HG03045 (cell line): ENCODE measurements around the gene TUFM.
"Not testable (repeated sequence)": the region's sequence is repeated elsewhere in the genome, so short reads cannot be mapped to it uniquely, and the experiment has no call there.

Experiments used
- ATAC-seq: cut with Tn5 transposase; IDR thresholded peaks from one replicate; pipeline ENCODE4 v1.9.1; 2021; ENCODE audit warnings: mild to moderate bottlenecking, moderate library complexity; ENCODE audit not compliant: unreplicated experiment

TUFM gene

GRCh38 chr16:28875134-28876018 is 29.2 kb upstream of the TUFM start:
- no peak for ATAC-seq

- no peak for ATAC-seq
Observed at GRCh38 chr16:28874406-28874805, 28.3 kb upstream of the TUFM start.

GRCh38 chr16:28873543-28874201 is 27.5 kb upstream of the TUFM start:
- ATAC-seq, result no peak

GRCh38 chr16:28872952-28873351 is 26.8 kb upstream of the TUFM start:
- ATAC-seq, result no peak

- ATAC-seq, result no peak
Observed at GRCh38 chr16:28869201-28869600, 23.1 kb upstream of the TUFM start.

GRCh38 chr16:28867646-28868045 is 21.5 kb upstream of the TUFM start:
- not testable (repeated sequence) for ATAC-seq

GRCh38 chr16:28867241-28867640 is 21.1 kb upstream of the TUFM start:
- ATAC-seq, result no peak

- no peak for ATAC-seq
Observed at GRCh38 chr16:28866454-28866804, 20.3 kb upstream of the TUFM start.

GRCh38 chr16:28865722-28866453 is 19.7 kb upstream of the TUFM start:
- no peak for ATAC-seq

- no peak for ATAC-seq
Observed at GRCh38 chr16:28865001-28865688, 19.0 kb upstream of the TUFM start.

GRCh38 chr16:28863929-28864793 is 18.0 kb upstream of the TUFM start:
- no peak for ATAC-seq

- no peak for ATAC-seq
Observed at GRCh38 chr16:28859326-28859725, 13.2 kb upstream of the TUFM start.

- no peak for ATAC-seq
Observed at GRCh38 chr16:28858421-28858820, 12.3 kb upstream of the TUFM start.

GRCh38 chr16:28846933-28847273 is 755 bp upstream of the TUFM start:
- no peak for ATAC-seq

GRCh38 chr16:28845761-28846079 is 428 bp downstream of the TUFM start:
- ATAC-seq, result peak; percentile 3

- no peak for ATAC-seq
Observed at GRCh38 chr16:28845293-28845692, 855 bp downstream of the TUFM start.

- ATAC-seq, result no peak
Observed at GRCh38 chr16:28844226-28844885, 1.8 kb downstream of the TUFM start.

GRCh38 chr16:28843766-28844165 is 2.4 kb downstream of the TUFM start:
- ATAC-seq, result no peak

GRCh38 chr16:28842696-28843095 is 3.5 kb downstream of the TUFM start:
- no peak for ATAC-seq

- ATAC-seq, result no peak
Observed at GRCh38 chr16:28839899-28840298, 6.2 kb downstream of the TUFM start.
